HEK293T (cell line): ENCODE data around the gene MIA3.

Experiments used
- BHLHE40 ChIP-seq: fragments of 450-650 bp; IDR thresholded peaks from 2 replicates; pipeline ENCODE4 v1.6.1; 2016; ENCODE audit warnings: mild to moderate bottlenecking, moderate library complexity, borderline replicate concordance
- L3MBTL2 ChIP-seq: fragments of 450-650 bp; conservative IDR thresholded peaks from 2 replicates; pipeline ENCODE4 v1.6.1; 2016; ENCODE audit warnings: mild to moderate bottlenecking
- SP1 ChIP-seq: fragments of 450-650 bp; IDR thresholded peaks from 2 replicates; pipeline ENCODE4 v1.6.1; 2017
- SUZ12 ChIP-seq: fragments of 450-650 bp; IDR thresholded peaks from 2 replicates; pipeline ENCODE4 v1.6.1; 2016; ENCODE audit warnings: mild to moderate bottlenecking
- TARDBP ChIP-seq: fragments of 450-650 bp; IDR thresholded peaks from 2 replicates; pipeline ENCODE4 v1.6.1; 2016
- ZNF384 ChIP-seq: fragments of 450-650 bp; IDR thresholded peaks from 2 replicates; pipeline ENCODE4 v1.6.1; 2016
- TF ChIP-seq, protein P1 (sequence below): fragments of 450-650 bp; IDR thresholded peaks from 2 replicates; pipeline ENCODE4 v1.6.1; 2016

GRCh38 chr1:222620566-222620965 lies 2.7 kb downstream of the MIA3 start:
- no peak for TF ChIP-seq SP1
- TF ChIP-seq, protein P1, sequence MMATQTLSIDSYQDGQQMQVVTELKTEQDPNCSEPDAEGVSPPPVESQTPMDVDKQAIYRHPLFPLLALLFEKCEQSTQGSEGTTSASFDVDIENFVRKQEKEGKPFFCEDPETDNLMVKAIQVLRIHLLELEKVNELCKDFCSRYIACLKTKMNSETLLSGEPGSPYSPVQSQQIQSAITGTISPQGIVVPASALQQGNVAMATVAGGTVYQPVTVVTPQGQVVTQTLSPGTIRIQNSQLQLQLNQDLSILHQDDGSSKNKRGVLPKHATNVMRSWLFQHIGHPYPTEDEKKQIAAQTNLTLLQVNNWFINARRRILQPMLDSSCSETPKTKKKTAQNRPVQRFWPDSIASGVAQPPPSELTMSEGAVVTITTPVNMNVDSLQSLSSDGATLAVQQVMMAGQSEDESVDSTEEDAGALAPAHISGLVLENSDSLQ: 0 out of 2 replicates have a peak, but pooled peaks have one; percentile 33
- no peak for TF ChIP-seq L3MBTL2
- TF ChIP-seq ZNF384: no peak
- TF ChIP-seq BHLHE40: no peak
- no peak for TF ChIP-seq SUZ12
- TF ChIP-seq TARDBP: no peak
